Activated naive CD4-positive, alpha-beta T cell treated with anti-CD3 and anti-CD28 coated beads, Interleukin-2, amount 10 ng/mL, durations not matched to agents 7 days and 5 days (primary cell): ENCODE data around the gene FADD.
"Not testable (repeated sequence)": the region's sequence is repeated elsewhere in the genome, so short reads cannot be mapped to it uniquely, and the experiment has no call there.

Experiments
- CTCF ChIA-PET: fragments of 350-600 bp; sonication (Branson Sonifier 250); formaldehyde crosslinking; loops from one replicate; lab custom pipeline; 2021; ENCODE audit warnings: antibody characterized with exemption; lab: Charles Lee
- DNase-seq: peaks from one replicate; pipeline ENCODE4 v3.0.0-alpha.2; 2020
- H3K27ac Mint-ChIP-seq: one replicate; pipeline ENCODE4 v1.8.0; 2021; ENCODE audit warnings: mild to moderate bottlenecking, moderate library complexity, mixed read lengths
- H3K27me3 Mint-ChIP-seq: one replicate; pipeline ENCODE4 v1.8.0; 2021; ENCODE audit warnings: mild to moderate bottlenecking, mixed read lengths
- H3K36me3 Mint-ChIP-seq: one replicate; pipeline ENCODE4 v1.8.0; 2021; ENCODE audit warnings: mixed read lengths
- H3K4me1 Mint-ChIP-seq: one replicate; pipeline ENCODE4 v1.8.0; 2021; ENCODE audit warnings: mixed read lengths
- H3K4me3 Mint-ChIP-seq: one replicate; pipeline ENCODE4 v1.8.0; 2021; ENCODE audit warnings: mild to moderate bottlenecking, moderate library complexity, mixed read lengths
- H3K9me3 Mint-ChIP-seq: one replicate; pipeline ENCODE4 v1.8.0; 2021; ENCODE audit warnings: mixed read lengths

Gene FADD

DNA sequence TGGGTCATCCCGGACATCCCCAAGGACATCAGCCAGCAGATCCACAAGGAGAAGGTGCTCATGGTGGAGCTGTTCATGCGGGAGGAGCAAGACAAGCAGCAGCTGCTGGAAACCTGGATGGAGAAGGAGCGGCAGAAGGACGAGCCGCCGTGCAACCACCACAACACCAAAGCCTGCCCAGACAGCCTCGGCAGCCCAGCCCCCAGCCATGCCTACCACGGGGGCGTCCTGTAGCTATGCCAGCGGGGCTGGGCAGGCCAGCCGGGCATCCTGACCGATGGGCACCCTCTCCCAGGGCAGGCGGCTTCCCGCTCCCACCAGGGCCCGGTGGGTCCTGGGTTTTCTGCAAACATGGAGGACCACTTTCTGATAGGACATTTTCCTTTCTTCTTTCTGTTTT, 15.3 kb upstream of the FADD start:
- Mint-ChIP-seq H3K36me3 (no peaks in the 10 kb centered on the region), H3K9me3 (no peaks in the 10 kb centered on the region), H3K27me3 (peaks cover 16% of the 10 kb centered on the region), H3K4me3 (no peak overlapping the region), H3K27ac (no peak overlapping the region), H3K4me1 (no peaks in the 10 kb centered on the region)
- DNase-seq = no peak
- CTCF ChIA-PET = interaction anchor here (1.0 to 1.2 kb wide), 2 partner anchors 90 to 269 kb away, joined by 3 to 4 read pairs; no protein-coding TSS in a partner anchor

DNA sequence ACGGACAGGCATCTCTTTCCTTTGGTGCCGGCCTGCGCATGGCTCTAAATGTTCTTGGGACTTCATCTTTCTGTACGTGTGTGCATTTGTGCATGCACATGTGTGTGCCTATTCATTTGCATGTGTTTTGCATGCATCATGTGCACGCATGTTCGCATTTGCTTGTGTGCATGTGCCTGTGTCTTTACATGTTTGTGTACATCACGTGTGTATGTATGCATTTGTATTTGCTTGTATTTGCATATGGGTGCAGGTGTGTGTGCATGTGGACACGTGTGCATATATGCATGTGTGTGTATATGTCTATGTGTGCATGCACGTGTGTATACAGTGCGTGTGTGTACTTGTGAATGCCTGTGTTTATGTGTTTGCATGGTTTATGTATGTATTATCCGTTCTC, 13.5 kb upstream of the FADD start:
- H3K27me3 Mint-ChIP-seq = peaks cover 12% of the 10 kb centered on the region
- H3K36me3 Mint-ChIP-seq = no peaks in the 10 kb centered on the region
- CTCF ChIA-PET = no interaction called here
- no peaks in the 10 kb centered on the region for H3K9me3 Mint-ChIP-seq
- DNase-seq = no peak
- H3K4me3 Mint-ChIP-seq = no peak overlapping the region
- no peak overlapping the region for H3K27ac Mint-ChIP-seq
- H3K4me1 Mint-ChIP-seq = no peaks in the 10 kb centered on the region

DNA sequence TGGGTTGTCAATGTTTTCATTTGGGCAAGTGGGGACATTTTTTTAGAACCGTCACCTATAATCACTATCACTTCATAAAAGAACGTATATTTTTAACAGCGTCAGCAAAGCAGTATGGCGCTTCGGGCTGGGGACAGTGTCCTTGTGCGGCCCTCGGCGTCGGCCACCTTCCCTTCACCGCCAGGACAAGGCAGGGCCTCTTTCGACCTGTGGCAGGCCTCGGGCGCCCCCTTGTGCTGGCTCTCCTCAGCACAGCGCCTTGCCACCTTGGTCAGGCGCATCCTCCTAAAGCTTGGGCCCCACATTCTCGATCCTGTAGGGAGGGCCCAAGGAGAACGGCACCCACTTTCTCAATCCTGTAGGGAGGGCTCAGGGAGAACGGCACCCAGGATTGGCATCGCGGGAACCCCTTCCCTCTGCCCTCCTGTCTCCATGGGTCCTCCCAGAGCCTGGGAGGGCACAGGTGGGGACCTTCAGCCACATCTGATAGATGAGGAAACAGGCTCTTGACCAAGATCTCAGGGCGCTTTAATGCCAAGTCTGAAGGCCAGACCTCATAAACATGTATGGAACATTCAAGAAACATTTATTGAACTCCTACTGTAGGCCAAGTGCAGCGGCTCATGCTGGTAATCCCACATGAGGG, 11.5 kb upstream of the FADD start:
- peak; percentile 72 for DNase-seq
- CTCF ChIA-PET = interaction anchor here (0.6 to 1.1 kb wide), 4 partner anchors 9 to 279 kb away, joined by 3 to 4 read pairs (median 4); no protein-coding TSS in a partner anchor

DNA sequence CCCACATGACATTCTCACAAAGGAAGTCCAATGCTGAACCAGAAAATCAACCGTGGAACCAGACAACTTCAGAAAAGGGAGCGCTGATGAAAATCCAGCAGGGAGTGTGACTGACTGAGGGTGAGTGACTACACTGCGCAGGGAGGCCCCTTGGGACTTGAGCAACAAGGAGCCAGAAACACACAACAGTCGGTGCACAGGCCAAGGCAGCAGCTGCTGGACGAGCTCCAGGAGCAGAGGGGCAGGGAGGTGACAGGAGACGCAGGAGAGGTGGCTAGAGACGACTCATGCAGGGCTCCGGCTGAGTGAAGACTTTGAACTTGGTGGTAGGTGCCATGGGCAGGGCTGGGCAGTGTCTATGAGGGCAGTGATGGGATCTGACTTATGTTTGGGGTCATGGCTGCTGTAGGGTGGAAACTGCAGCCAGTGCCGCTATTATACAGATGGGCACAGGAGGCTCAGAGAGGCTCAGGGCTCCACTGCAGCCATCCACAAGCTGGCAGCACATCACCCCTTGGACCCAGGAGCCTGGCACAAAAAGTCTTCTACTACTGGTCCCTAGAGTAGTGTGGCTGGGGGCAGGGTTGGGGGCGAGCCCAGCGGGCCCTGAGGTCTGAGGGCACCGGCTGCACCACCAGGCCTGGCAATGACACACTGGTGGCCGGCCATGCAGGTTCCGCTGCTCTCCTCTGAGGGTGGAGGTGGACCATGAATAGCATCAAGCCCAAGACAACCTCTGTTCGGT, 10.3 kb upstream of the FADD start:
- H3K27ac Mint-ChIP-seq = peak overlapping the region; percentile 50
- H3K27me3 Mint-ChIP-seq = peaks cover 13% of the 10 kb centered on the region
- CTCF ChIA-PET = interaction anchor here (1.0 to 1.2 kb wide), 2 partner anchors 12 to 274 kb away, joined by 3 read pairs; no protein-coding TSS in a partner anchor
- H3K4me1 Mint-ChIP-seq = no peaks in the 10 kb centered on the region
- no peak overlapping the region for H3K4me3 Mint-ChIP-seq
- no peaks in the 10 kb centered on the region for H3K36me3 Mint-ChIP-seq
- H3K9me3 Mint-ChIP-seq = no peaks in the 10 kb centered on the region
- no peak for DNase-seq

More for the DNA sequence above, 11.5 kb upstream of the FADD start:
- no peak overlapping the region for H3K27ac Mint-ChIP-seq
- H3K4me3 Mint-ChIP-seq = no peak overlapping the region
- H3K36me3 Mint-ChIP-seq = no peaks in the 10 kb centered on the region
- no peaks in the 10 kb centered on the region for H3K4me1 Mint-ChIP-seq
- no peaks in the 10 kb centered on the region for H3K9me3 Mint-ChIP-seq
- peaks cover 17% of the 10 kb centered on the region for H3K27me3 Mint-ChIP-seq

DNA sequence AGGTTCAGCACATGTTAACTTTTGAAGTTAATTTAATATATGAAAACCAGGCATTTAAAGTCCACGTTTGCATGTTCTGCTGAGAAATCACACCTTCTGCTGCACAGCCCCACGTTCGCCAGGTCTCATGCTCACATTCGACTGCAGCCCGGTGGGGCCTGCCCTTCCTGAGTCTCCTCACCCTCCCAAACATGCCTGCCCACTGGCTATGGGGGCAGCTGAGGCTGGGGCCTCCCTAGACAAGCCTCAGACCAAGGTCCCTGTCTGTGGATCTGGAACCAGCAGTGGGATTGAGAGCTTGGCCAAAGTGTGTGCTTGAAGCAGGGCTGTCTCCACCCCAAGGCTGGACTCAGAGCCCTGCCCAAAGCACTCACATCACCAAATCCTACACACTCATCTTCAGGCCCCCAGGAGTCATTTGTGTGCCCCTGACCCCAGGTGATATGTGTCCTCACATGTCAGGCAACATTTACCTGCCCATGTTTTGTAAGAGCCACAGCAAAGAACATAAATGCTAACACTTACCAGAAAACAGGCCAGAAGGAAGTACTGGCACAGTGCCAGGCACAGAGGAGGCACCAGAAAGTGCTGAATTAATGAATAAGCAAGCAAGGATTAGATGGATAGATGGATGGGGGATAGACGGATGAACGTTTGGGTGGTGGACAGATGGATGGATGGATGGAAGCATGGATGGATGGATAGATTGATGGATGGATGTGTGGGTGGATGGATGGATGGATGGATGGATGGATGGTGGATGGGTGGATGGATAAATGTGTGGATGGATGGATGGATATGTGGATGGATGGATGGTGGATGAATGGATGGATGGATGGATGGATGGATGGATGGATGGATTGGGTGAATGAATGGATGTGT, 9.4 kb upstream of the FADD start:
- Mint-ChIP-seq H3K27ac (no peak overlapping the region), H3K9me3 (no peaks in the 10 kb centered on the region), H3K4me3 (no peak overlapping the region), H3K27me3 (peaks cover 15% of the 10 kb centered on the region), H3K36me3 (no peaks in the 10 kb centered on the region), H3K4me1 (no peaks in the 10 kb centered on the region)
- CTCF ChIA-PET = interaction anchor here (1.0 to 1.2 kb wide), 2 partner anchors 11 to 275 kb away, joined by 3 read pairs; no protein-coding TSS in a partner anchor
- DNase-seq = no peak

DNA sequence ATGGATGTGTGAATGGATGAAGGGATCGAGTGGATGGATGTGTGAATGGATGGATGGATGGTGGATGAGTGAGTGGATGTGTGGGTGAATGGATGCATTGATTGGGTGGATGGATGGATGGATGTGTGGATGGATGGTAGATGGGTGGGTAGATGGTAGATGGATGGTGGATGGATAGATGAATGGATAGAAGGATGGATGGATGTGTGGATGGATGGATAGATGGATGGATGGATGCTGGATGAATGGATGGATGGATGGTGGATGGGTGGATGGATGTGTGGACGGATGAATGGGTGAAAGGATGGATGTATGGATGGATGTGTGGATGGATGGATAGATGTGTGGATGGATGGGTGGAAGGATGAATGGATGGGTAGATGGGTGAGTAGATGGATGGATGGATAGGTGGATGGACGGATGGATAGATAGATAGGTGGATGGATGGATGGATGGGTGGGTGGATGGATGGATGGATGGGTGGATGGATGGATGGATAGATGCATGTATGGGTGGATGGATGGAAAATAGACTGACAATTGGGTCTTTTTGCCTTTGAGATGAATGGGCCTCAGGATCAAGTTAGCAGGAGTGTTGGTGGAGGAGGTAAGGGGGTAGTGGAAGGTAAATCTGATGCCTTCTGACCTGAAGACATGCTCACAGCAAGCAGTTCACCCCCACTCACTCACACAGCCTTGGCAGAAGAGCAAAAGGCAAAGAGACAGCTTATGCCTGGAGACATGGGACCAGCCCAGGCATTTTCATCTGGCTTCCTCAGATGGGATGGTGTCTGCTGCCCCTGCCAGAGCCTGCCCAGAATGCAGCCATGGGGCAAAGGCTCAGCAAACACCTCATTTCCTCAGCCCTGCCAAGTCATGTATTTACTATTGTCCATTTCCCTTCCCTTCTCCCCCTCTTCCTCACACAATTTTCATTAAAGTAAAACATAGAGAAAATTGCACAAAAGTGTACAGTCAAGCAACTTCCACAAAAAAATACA, 8.0 kb upstream of the FADD start:
- Mint-ChIP-seq H3K27me3 (peaks cover 28% of the 10 kb centered on the region), H3K27ac (no peak overlapping the region), H3K36me3 (no peaks in the 10 kb centered on the region), H3K9me3 (no peaks in the 10 kb centered on the region), H3K4me3 (no peak overlapping the region), H3K4me1 (no peaks in the 10 kb centered on the region)
- CTCF ChIA-PET = interaction anchor here (0.6 to 1.8 kb wide), 9 partner anchors 13 to 287 kb away, joined by 3 to 7 read pairs (median 6); no protein-coding TSS in a partner anchor
- no peak for DNase-seq

DNA sequence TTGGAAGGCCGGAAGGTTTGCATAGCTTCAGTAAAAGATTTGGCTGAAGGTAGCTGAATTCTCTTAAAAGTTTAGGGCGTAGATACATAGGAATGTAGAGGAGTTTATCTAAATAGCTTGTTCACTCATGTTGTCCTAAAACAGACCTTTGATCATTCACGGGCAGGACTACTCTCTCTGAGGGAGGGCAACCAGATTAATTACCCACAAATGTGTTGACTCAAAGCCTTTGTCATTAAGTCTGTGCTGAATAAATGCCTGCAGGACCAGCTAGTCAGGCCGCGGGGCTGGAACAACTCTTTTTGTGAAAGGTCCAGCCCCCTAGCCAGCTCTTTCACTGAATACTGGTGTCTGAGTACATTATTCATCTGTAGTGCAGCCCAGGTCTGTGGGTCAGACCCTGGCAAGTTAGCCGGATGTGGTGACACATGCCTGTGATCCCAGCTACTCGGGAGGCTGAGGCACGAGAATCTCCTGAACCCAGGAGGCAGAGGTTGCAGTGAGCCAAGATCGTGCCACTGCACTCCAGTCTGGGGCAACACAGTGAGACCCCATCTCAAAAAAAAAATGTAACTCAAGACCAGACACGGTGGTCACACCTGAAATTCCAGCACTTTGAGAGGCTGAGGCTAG, 2.8 kb upstream of the FADD start:
- no peak overlapping the region for H3K27ac Mint-ChIP-seq
- DNase-seq = no peak
- H3K4me3 Mint-ChIP-seq = no peak overlapping the region
- CTCF ChIA-PET = interaction anchor here (0.6 kb wide), 1 partner anchor 62 kb away, joined by 3 read pairs; no protein-coding TSS in a partner anchor
- no peaks in the 10 kb centered on the region for H3K9me3 Mint-ChIP-seq
- peaks cover 30% of the 10 kb centered on the region for H3K4me1 Mint-ChIP-seq
- peaks cover 15% of the 10 kb centered on the region for H3K36me3 Mint-ChIP-seq
- H3K27me3 Mint-ChIP-seq = peaks cover 40% of the 10 kb centered on the region

DNA sequence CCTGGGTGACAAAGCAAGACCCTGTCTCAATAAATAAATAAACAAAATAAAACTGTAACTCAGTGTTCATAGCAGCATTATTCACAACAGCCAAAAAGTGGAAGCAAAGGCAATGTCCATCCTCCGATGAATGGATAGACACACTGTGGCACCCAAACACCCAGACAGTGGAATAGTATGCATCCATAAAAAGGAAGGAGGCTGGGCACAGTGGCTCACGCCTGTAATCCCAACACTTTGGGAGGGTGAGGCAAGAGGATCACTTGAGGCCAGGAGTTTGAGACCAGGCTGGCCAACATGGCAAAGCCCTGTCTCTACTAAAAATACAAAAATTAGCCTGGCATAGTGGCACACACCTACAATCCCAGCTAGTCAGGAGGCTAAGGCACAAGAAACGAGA, 2.0 kb upstream of the FADD start:
- CTCF ChIA-PET, H3K9me3 Mint-ChIP-seq: not testable (repeated sequence)
- peaks cover 38% of the 10 kb centered on the region for H3K27me3 Mint-ChIP-seq

DNA sequence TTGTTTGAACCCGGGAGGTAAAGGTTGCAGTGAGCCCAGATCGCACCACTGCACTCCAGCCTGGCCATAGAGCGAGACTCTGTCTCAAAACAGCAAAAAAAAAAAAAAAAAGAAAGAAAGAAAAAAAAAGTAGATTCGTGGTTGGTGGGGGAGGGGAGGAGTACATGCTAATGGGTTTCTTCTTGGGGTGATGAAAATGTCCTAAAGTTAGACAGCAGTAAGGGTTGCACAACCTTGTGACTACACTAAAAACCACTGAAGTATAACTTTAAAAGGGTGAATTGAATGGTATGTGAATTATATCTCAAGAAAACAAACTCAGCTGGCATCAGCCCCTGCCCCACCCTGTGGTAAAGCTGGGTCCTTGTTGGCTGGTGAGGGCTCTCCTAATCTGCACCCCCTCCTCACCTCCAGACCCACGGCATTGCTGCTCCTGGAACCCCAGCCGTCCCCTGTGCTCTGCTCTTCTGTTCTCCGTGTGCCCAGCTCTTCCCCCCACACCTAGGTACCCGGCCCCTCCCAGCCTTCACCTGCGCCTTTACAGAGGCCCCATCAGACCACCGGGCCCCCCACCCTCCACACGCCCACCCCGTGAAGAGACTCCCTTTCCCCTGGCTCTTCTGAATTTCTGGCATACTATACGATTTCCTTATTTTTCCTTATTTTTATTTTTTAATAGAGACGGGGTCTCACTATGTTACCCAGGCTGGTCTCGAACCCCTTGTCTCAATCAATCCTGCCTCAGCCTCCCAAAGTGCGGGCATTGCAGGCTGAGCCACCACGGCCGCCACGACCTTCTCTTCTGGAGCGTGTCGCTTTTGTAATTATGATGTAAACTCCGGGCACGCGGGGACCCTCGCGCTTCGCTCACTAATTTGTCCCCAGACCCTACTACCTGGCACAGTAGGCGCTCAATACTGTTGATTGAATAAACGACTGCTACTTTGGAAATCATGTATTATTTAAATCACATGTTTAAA, 924 bp upstream of the FADD start:
- Mint-ChIP-seq H3K4me3 (peak overlapping the region; percentile 97), H3K27me3 (peaks cover 35% of the 10 kb centered on the region), H3K4me1 (peaks cover 46% of the 10 kb centered on the region), H3K9me3 (no peaks in the 10 kb centered on the region), H3K36me3 (peaks cover 32% of the 10 kb centered on the region), H3K27ac (peak overlapping the region; percentile 99)
- DNase-seq = no peak
- CTCF ChIA-PET = interaction anchor here (1.0 kb wide), 2 partner anchors 22 to 219 kb away, joined by 3 read pairs; no protein-coding TSS in a partner anchor

More for the DNA sequence above, 2.0 kb upstream of the FADD start:
- not testable (repeated sequence) for DNase-seq, H3K27ac Mint-ChIP-seq, H3K4me3 Mint-ChIP-seq
- Mint-ChIP-seq H3K4me1 (peaks cover 37% of the 10 kb centered on the region), H3K36me3 (peaks cover 22% of the 10 kb centered on the region)

DNA sequence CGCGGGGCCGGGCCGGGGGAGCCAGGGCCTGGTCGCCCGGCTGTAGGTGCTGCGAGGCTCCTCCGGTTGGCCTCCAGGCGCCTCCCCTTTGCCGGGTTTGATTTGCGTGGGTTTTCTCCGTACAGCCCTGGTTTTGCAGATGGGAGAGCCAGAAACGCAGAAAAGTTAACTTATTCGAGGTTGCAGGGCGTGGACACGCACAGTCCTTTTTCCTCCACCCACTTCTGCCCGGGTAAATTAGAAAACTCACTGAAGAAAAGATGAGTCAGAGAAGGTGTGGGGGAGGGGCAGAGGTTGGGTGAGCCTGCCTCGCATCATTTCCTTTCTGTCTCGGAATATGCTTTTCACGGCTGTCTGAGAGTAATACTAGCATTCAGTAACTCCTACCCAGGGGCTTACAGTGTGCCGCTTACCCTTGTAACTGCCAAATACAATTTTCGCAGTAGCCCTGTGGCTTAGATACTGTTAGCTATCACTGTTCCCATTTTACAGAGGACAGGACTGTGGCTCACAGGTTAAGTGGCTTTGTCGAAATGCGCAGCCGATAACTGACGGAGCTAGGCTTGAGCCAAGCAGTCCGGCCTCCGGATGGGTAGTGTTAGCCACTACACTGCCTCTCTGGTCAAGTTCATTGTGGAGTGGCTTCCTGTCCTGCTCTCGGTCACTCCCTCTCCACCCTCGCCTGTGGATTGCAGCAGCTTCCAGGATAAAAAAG, 812 bp downstream of the FADD start:
- Mint-ChIP-seq H3K36me3 (peaks cover 45% of the 10 kb centered on the region), H3K4me1 (peaks cover 56% of the 10 kb centered on the region), H3K27me3 (peaks cover 28% of the 10 kb centered on the region), H3K4me3 (peak overlapping the region; percentile 97), H3K9me3 (no peaks in the 10 kb centered on the region), H3K27ac (peak overlapping the region; percentile 99)
- DNase-seq = peak; percentile 89
- CTCF ChIA-PET = interaction anchor here (0.7 to 1.2 kb wide), 2 partner anchors 29 to 174 kb away, joined by 3 read pairs; no protein-coding TSS in a partner anchor

DNA sequence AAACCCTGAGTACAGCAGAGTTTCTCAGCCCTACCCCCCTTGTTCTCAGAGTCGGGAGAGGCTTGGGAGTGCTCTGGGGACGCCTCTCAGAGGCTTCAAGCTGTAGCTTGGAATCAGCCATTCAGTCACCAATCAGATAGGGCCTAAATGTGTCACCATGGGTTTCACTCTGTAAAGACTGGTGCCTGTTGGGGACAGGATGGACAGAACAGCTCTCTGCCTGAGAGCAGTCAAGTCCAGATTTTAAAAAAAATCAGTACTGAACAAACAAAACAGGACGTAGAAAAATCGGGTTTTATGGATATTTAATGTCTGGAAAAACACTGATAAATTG, 1.3 kb downstream of the FADD start:
- Mint-ChIP-seq H3K27me3 (peaks cover 23% of the 10 kb centered on the region), H3K27ac (peak overlapping the region; percentile 99), H3K9me3 (no peaks in the 10 kb centered on the region), H3K4me1 (peaks cover 61% of the 10 kb centered on the region), H3K36me3 (peaks cover 50% of the 10 kb centered on the region), H3K4me3 (peak overlapping the region; percentile 97)
- CTCF ChIA-PET = interaction anchor here (0.7 to 1.2 kb wide), 3 partner anchors 12 to 174 kb away, joined by 3 read pairs; no protein-coding TSS in a partner anchor
- DNase-seq = no peak
